Duodenal mucosa (tissue), 2 donors: ENCODE data around the gene CAP2.

Source experiments
- H3K27ac ChIP-seq: one replicate; pipeline ENCODE4 v1.7.0; 2013; ENCODE audit warnings: low read depth, low read length
- H3K27me3 ChIP-seq, 2 donors: one replicate each; pipeline ENCODE4 v1.7.0; 2013; ENCODE audit warnings: low read length in 2 of 2, control low read depth in 1 of 2; ENCODE audit not compliant: insufficient read depth in 2 of 2, control insufficient read depth in 1 of 2
- H3K36me3 ChIP-seq, 2 donors: one replicate each; pipeline ENCODE4 v1.7.0; 2013; ENCODE audit warnings: low read length in 2 of 2, control low read depth in 1 of 2; ENCODE audit not compliant: insufficient read depth in 2 of 2, control insufficient read depth in 1 of 2
- H3K4me1 ChIP-seq, 2 donors: one replicate each; pipeline ENCODE4 v1.7.0; 2013; ENCODE audit warnings: low read length in 2 of 2, control low read depth in 1 of 2; ENCODE audit not compliant: insufficient read depth in 2 of 2, control insufficient read depth in 1 of 2
- H3K4me3 ChIP-seq, 2 donors: one replicate each; pipeline ENCODE4 v1.7.0; 2013; ENCODE audit warnings: low read length in 2 of 2, low read depth in 1 of 2
- H3K9ac ChIP-seq, 2 donors: one replicate each; pipeline ENCODE4 v1.7.0; 2013; ENCODE audit warnings: low read length in 2 of 2, low read depth in 1 of 2
- H3K9me3 ChIP-seq, 2 donors: one replicate each; pipeline ENCODE4 v1.7.0; 2013; ENCODE audit warnings: low read length in 2 of 2, control low read depth in 1 of 2; ENCODE audit not compliant: control insufficient read depth in 1 of 2

CAP2 gene

GRCh38 chr6:17361013-17361412 is 32.4 kb upstream of the CAP2 start:
- no peak overlapping the region for H3K4me3 ChIP-seq
- no peaks in the 10 kb centered on the region for H3K36me3 ChIP-seq
- no peaks in the 10 kb centered on the region for H3K4me1 ChIP-seq
- H3K9me3 ChIP-seq = no peaks in the 10 kb centered on the region
- no peak overlapping the region for H3K27ac ChIP-seq
- no peak overlapping the region for H3K9ac ChIP-seq
- H3K27me3 ChIP-seq = no peaks in the 10 kb centered on the region

- no peaks in the 10 kb centered on the region for H3K36me3 ChIP-seq
- H3K9ac ChIP-seq = no peak overlapping the region
- peaks cover 0 to 6% of the 10 kb centered on the region in 2 donors for H3K9me3 ChIP-seq
- H3K4me3 ChIP-seq = no peak overlapping the region
- no peaks in the 10 kb centered on the region for H3K27me3 ChIP-seq
- no peak overlapping the region for H3K27ac ChIP-seq
- no peaks in the 10 kb centered on the region for H3K4me1 ChIP-seq
These were observed 27.4 kb upstream of the CAP2 start for GRCh38 chr6:17365961-17366360.

GRCh38 chr6:17367868-17368267 is 25.5 kb upstream of the CAP2 start:
- H3K27me3 ChIP-seq = no peaks in the 10 kb centered on the region

GRCh38 chr6:17381424-17382147 is 11.8 kb upstream of the CAP2 start:
- Histone ChIP-seq H3K27ac (no peak overlapping the region), H3K4me3 (no peak overlapping the region), H3K9me3 (no peaks in the 10 kb centered on the region), H3K27me3 (no peaks in the 10 kb centered on the region), H3K4me1 (no peaks in the 10 kb centered on the region), H3K9ac (no peak overlapping the region), H3K36me3 (no peaks in the 10 kb centered on the region)

More at GRCh38 chr6:17367868-17368267, 25.5 kb upstream of the CAP2 start:
- Histone ChIP-seq H3K27ac (no peak overlapping the region), H3K9me3 (peaks cover 0 to 6% of the 10 kb centered on the region in 2 donors), H3K4me3 (no peak overlapping the region), H3K9ac (no peak overlapping the region), H3K36me3 (no peaks in the 10 kb centered on the region), H3K4me1 (no peaks in the 10 kb centered on the region)

- Histone ChIP-seq H3K27me3 (no peaks in the 10 kb centered on the region), H3K36me3 (no peaks in the 10 kb centered on the region), H3K9me3 (no peaks in the 10 kb centered on the region), H3K4me3 (no peak overlapping the region), H3K9ac (no peak overlapping the region), H3K4me1 (no peaks in the 10 kb centered on the region), H3K27ac (no peak overlapping the region)
These were observed 7.7 kb upstream of the CAP2 start for GRCh38 chr6:17385660-17386059.

GRCh38 chr6:17388365-17388764 is 5.0 kb upstream of the CAP2 start:
- H3K4me3 ChIP-seq = no peak overlapping the region
- no peaks in the 10 kb centered on the region for H3K36me3 ChIP-seq
- peaks cover 0 to 4% of the 10 kb centered on the region in 2 donors for H3K4me1 ChIP-seq
- H3K27ac ChIP-seq = no peak overlapping the region
- H3K9me3 ChIP-seq = no peaks in the 10 kb centered on the region
- no peak overlapping the region for H3K9ac ChIP-seq
- H3K27me3 ChIP-seq = no peaks in the 10 kb centered on the region

GRCh38 chr6:17389274-17389847 is 4.0 kb upstream of the CAP2 start:
- Histone ChIP-seq H3K27me3 (no peaks in the 10 kb centered on the region), H3K4me3 (no peak overlapping the region), H3K9me3 (no peaks in the 10 kb centered on the region), H3K36me3 (no peaks in the 10 kb centered on the region), H3K4me1 (peaks cover 0 to 4% of the 10 kb centered on the region in 2 donors), H3K9ac (no peak overlapping the region), H3K27ac (no peak overlapping the region)

- H3K4me1 ChIP-seq = peaks cover 0 to 4% of the 10 kb centered on the region in 2 donors
- no peak overlapping the region for H3K27ac ChIP-seq
- H3K9me3 ChIP-seq = no peaks in the 10 kb centered on the region
- H3K27me3 ChIP-seq = no peaks in the 10 kb centered on the region
- no peak overlapping the region for H3K4me3 ChIP-seq
- H3K9ac ChIP-seq = no peak overlapping the region
- no peaks in the 10 kb centered on the region for H3K36me3 ChIP-seq
These were observed 3.1 kb upstream of the CAP2 start for GRCh38 chr6:17390276-17390675.

GRCh38 chr6:17391976-17392375 is 1.4 kb upstream of the CAP2 start:
- H3K27ac ChIP-seq = no peak overlapping the region
- no peaks in the 10 kb centered on the region for H3K27me3 ChIP-seq
- H3K9me3 ChIP-seq = no peaks in the 10 kb centered on the region
- H3K36me3 ChIP-seq = no peaks in the 10 kb centered on the region
- H3K9ac ChIP-seq = no peak overlapping the region
- peaks cover 0 to 4% of the 10 kb centered on the region in 2 donors for H3K4me1 ChIP-seq
- H3K4me3 ChIP-seq = no peak overlapping the region

GRCh38 chr6:17393892-17394631 is 667 bp downstream of the CAP2 start:
- H3K27me3 ChIP-seq = no peaks in the 10 kb centered on the region
- H3K27ac ChIP-seq = no peak overlapping the region
- H3K9ac ChIP-seq = no peak overlapping the region
- no peaks in the 10 kb centered on the region for H3K36me3 ChIP-seq
- no peaks in the 10 kb centered on the region for H3K9me3 ChIP-seq
- peaks cover 0 to 4% of the 10 kb centered on the region in 2 donors for H3K4me1 ChIP-seq
- H3K4me3 ChIP-seq = peak overlapping the region; percentile 59 to 72
